Measurements from ENCODE around the gene PSEN1. TPM values are rescaled to one million over a fixed set of nuclear protein-coding genes. Genes with fewer than 3 reads are reported as not detected.

Gene PSEN1
- total and polyA plus RNA-seq, 9 donors = 21.7 to 73.1 (median 44.0) TPM

GRCh38 chr14:73250781-73251500, 114.6 kb downstream of the PSEN1 start:
- WGBS, 3 donors = 90 to 95% (median 93%) methylated on average over 25 to 27 of the region's 27 CpGs
- no peak overlapping the region for H3K4me3 ChIP-seq
- intact Hi-C loops (cut with DNase I) = no loop called here
- DNase-seq = no peak
- no peak overlapping the region for H3K27ac ChIP-seq
- H3K9me3 ChIP-seq = no peaks in the 10 kb centered on the region
- TF ChIP-seq EP300 (IDR thresholded peaks at IDR 0.05) = no peak
- no peaks in the 10 kb centered on the region for H3K27me3 ChIP-seq
- H3K36me3 ChIP-seq = no peaks in the 10 kb centered on the region
- no peaks in the 10 kb centered on the region for H3K4me1 ChIP-seq (ENCODE audit: insufficient read depth)

- intact Hi-C loops (cut with DNase I) = no loop called here
- no peak for DNase-seq
These were observed 115.4 kb downstream of the PSEN1 start for GRCh38 chr14:73251516-73252215.

DNA sequence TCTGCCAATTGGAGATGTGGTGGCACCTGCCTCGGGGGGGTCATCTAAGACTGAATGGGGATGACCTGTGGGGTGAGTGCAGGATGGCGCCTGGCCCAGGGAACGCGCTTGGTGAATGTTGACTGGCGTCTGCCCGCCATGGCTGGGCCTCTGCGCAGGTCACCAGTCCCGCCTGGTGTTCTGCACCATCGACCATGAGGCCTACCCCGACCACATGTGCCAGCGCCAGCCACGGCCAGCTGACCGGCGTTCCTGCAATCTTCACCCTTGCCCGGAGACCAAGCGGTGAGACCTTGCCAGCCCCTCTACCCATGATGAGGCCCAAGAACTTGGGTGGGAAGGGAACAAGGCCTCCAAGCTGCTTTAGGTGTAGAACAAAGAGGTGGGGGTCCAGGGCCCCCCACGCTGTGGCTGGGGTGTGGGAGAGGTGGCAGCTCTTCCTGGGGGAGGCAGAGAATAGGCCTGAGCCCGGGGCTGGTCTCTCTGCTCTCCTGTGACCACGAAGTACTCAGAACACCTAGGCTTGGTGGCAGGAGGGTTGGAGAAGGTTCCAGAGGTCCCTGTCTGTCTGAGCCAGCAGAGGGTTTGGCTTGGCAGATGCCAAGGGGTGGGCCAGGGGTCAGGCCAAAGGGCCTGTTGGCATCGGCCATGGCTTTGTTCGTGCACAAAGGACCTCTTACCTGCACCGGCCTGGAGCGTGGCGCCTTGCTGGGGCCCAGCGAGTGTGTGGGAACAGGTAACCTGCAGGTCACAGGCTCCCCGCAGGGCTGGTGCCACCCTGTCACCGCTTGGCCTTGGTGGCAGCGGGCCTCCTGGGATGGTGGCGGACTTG, 116.4 kb downstream of the PSEN1 start:
- Histone ChIP-seq H3K27me3 (no peaks in the 10 kb centered on the region), H3K4me1 (ENCODE audit: insufficient read depth) (no peaks in the 10 kb centered on the region), H3K4me3 (no peak overlapping the region), H3K36me3 (no peaks in the 10 kb centered on the region), H3K27ac (no peak overlapping the region), H3K9me3 (no peaks in the 10 kb centered on the region)
- TF ChIP-seq EP300 (IDR thresholded peaks at IDR 0.05) (no peak), POLR2A (IDR thresholded peaks at IDR 0.05) (no peak), CTCF (IDR thresholded peaks at IDR 0.05) (no peak)
- 89 to 94% (median 90%) methylated on average over 29 of the region's 29 CpGs for WGBS, 3 donors
- intact Hi-C loops (cut with DNase I) = no loop called here
- no peak for DNase-seq

More at GRCh38 chr14:73251516-73252215, 115.4 kb downstream of the PSEN1 start:
- Histone ChIP-seq H3K27me3 (no peaks in the 10 kb centered on the region), H3K36me3 (no peaks in the 10 kb centered on the region), H3K9me3 (no peaks in the 10 kb centered on the region), H3K27ac (no peak overlapping the region), H3K4me3 (no peak overlapping the region), H3K4me1 (ENCODE audit: insufficient read depth) (no peaks in the 10 kb centered on the region)
- TF ChIP-seq EP300 (IDR thresholded peaks at IDR 0.05) (no peak), POLR2A (IDR thresholded peaks at IDR 0.05) (no peak), CTCF (IDR thresholded peaks at IDR 0.05) (no peak)
- 92 to 95% (median 92%) methylated on average over 24 to 30 of the region's 30 CpGs for WGBS, 3 donors

- WGBS, 3 donors = 89 to 93% (median 90%) methylated on average over 10 of the region's 10 CpGs
- H3K27ac ChIP-seq = no peak overlapping the region
- DNase-seq = no peak
- intact Hi-C loops (cut with DNase I) = no loop called here
- H3K9me3 ChIP-seq = no peaks in the 10 kb centered on the region
- H3K4me1 ChIP-seq (ENCODE audit: insufficient read depth) = no peaks in the 10 kb centered on the region
- no peaks in the 10 kb centered on the region for H3K36me3 ChIP-seq
- TF ChIP-seq CTCF (IDR thresholded peaks at IDR 0.05) (no peak), EP300 (IDR thresholded peaks at IDR 0.05) (no peak), POLR2A (IDR thresholded peaks at IDR 0.05) (no peak)
- H3K27me3 ChIP-seq = no peaks in the 10 kb centered on the region
- no peak overlapping the region for H3K4me3 ChIP-seq
These were observed 117.0 kb downstream of the PSEN1 start for GRCh38 chr14:73253323-73253610.

Data from ovary (tissue), 9 donors.